Naive thymus-derived CD4-positive, alpha-beta T cell (primary cell): ENCODE data around the gene TMEM14A. TPM values are rescaled to one million over a fixed set of nuclear protein-coding genes. Genes with fewer than 3 reads are reported as not detected.

Source experiments
- ATAC-seq: fragments of 150-1000 bp; cut with Tn5 transposase; 2 replicates; pipeline ENCODE4 v1.10.0; 2021; ENCODE audit warnings: mild to moderate bottlenecking, moderate library complexity
- CTCF ChIA-PET: fragments of 350-600 bp; sonication (Branson Sonifier 250); formaldehyde crosslinking; loops from one replicate; lab custom pipeline; 2021; ENCODE audit warnings: antibody characterized with exemption; lab: Charles Lee
- POLR2A ChIA-PET: fragments of 350-600 bp; sonication (Branson Sonifier 250); formaldehyde crosslinking; loops from one replicate; lab custom pipeline; 2021; ENCODE audit warnings: antibody characterized with exemption, inconsistent platforms; lab: Charles Lee
- DNase-seq, 9 donors: peaks; one replicate each; pipeline versions ENCODE4 v3.0.0 to v3.0.0-alpha.2; 2020 to 2022; ENCODE audit warnings: mixed read lengths in 1 of 9
- H3K27ac ChIP-seq: one replicate; pipeline ENCODE4 v1.7.0; 2013; ENCODE audit warnings: mild to moderate bottlenecking, low read depth, low read length, moderate library complexity
- H3K27me3 ChIP-seq, 2 donors: one replicate each; pipeline ENCODE4 v1.7.0; 2013; ENCODE audit warnings: low read length in 2 of 2, mild to moderate bottlenecking in 2 of 2, moderate library complexity in 2 of 2; ENCODE audit not compliant: control insufficient read depth in 2 of 2, insufficient read depth in 2 of 2
- H3K36me3 ChIP-seq, 3 experiments: 1 replicate in 2 of 3; 2 replicates in 1 of 3; pipeline ENCODE4 v1.7.0; 2013; ENCODE audit warnings: low read length in 3 of 3, mild to moderate bottlenecking in 3 of 3, moderate library complexity in 1 of 3; ENCODE audit not compliant: insufficient read depth in 3 of 3, control insufficient read depth in 2 of 3
- H3K4me1 ChIP-seq, 2 donors: one replicate each; pipeline ENCODE4 v1.7.0; 2013; ENCODE audit warnings: low read length in 2 of 2, mild to moderate bottlenecking in 2 of 2, moderate library complexity in 1 of 2; ENCODE audit not compliant: control insufficient read depth in 2 of 2, insufficient read depth in 2 of 2
- H3K4me3 ChIP-seq: 2 replicates; pipeline ENCODE4 v1.7.0; 2013; ENCODE audit warnings: mild to moderate bottlenecking, low read length
- H3K9me3 ChIP-seq, 3 experiments: 1 replicate in 2 of 3; 2 replicates in 1 of 3; pipeline ENCODE4 v1.7.0; 2013; ENCODE audit warnings: low read length in 3 of 3; ENCODE audit not compliant: control insufficient read depth in 2 of 3
- H3K27ac Mint-ChIP-seq, 9 donors: one replicate each; pipeline ENCODE4 v1.8.0; 2020 to 2022; ENCODE audit warnings: mixed read lengths in 9 of 9, mild to moderate bottlenecking in 8 of 9, moderate library complexity in 5 of 9, inconsistent platforms in 2 of 9
- H3K27me3 Mint-ChIP-seq, 5 donors: one replicate each; pipeline ENCODE4 v1.8.0; 2021 to 2022; ENCODE audit warnings: mixed read lengths in 5 of 5, mild to moderate bottlenecking in 1 of 5
- H3K36me3 Mint-ChIP-seq, 5 donors: one replicate each; pipeline ENCODE4 v1.8.0; 2020 to 2022; ENCODE audit warnings: mixed read lengths in 5 of 5, mild to moderate bottlenecking in 3 of 5, inconsistent platforms in 1 of 5
- H3K4me1 Mint-ChIP-seq, 7 donors: one replicate each; pipeline ENCODE4 v1.8.0; 2020 to 2022; ENCODE audit warnings: mixed read lengths in 7 of 7, mild to moderate bottlenecking in 3 of 7, inconsistent platforms in 1 of 7
- H3K4me3 Mint-ChIP-seq, 10 donors: one replicate each; pipeline ENCODE4 v1.8.0; 2020 to 2022; ENCODE audit warnings: mild to moderate bottlenecking in 10 of 10, mixed read lengths in 10 of 10, moderate library complexity in 6 of 10, inconsistent platforms in 2 of 10
- H3K9me3 Mint-ChIP-seq, 11 donors: one replicate each; pipeline ENCODE4 v1.8.0; 2020 to 2022; ENCODE audit warnings: mixed read lengths in 11 of 11, mild to moderate bottlenecking in 4 of 11, inconsistent platforms in 1 of 11, moderate library complexity in 1 of 11
- intact Hi-C, 2 donors: fragments of 100-400 bp; cut with micrococcal nuclease; formaldehyde crosslinking; loops; one replicate each; pipeline ENCODE4 v1.15.1; 2023
- polyA plus RNA-seq, 2 donors: library from polyadenylated mRNA; unstranded; fragments of 300-500 nt; fragmentation: Illumina TruSeq; gene quantifications; one replicate each; pipeline ENCODE4 v1.2.3, GENCODE V29; 2021
- total RNA-seq, 6 experiments: library from RNA in 5 of 6; stranded (reverse) in 5 of 6; gene quantifications; 1 replicate in 5 of 6; 2 replicates in 1 of 6; pipeline ENCODE4 v1.2.3 and lab custom pipeline; 2021 to 2026

The TMEM14A gene
- total and polyA plus RNA-seq, 7 experiments from 2014 or later = 5.3 to 26.1 (median 8.1) TPM

GRCh38 chr6:52728394-52728793 is 57.5 kb downstream of the TMEM14A start:
- intact Hi-C loops = no loop called here
- H3K36me3 Mint-ChIP-seq = no peaks in the 10 kb centered on the region
- Histone ChIP-seq H3K4me1 (no peaks in the 10 kb centered on the region), H3K36me3 (no peaks in the 10 kb centered on the region), H3K9me3 (no peaks in the 10 kb centered on the region), H3K27ac (no peak overlapping the region), H3K27me3 (no peaks in the 10 kb centered on the region), H3K4me3 (no peak overlapping the region)
- H3K27me3 Mint-ChIP-seq = peaks cover 0 to 8% (median 0%) of the 10 kb centered on the region in 5 donors
- no peak overlapping the region for H3K27ac Mint-ChIP-seq
- no peak for DNase-seq
- peaks cover 0 to 7% (median 0%) of the 10 kb centered on the region in 7 donors for H3K4me1 Mint-ChIP-seq
- no peaks in the 10 kb centered on the region for H3K9me3 Mint-ChIP-seq
- CTCF ChIA-PET = no interaction called here
- POLR2A ChIA-PET = no interaction called here
- H3K4me3 Mint-ChIP-seq = no peak overlapping the region
- no peak for ATAC-seq

GRCh38 chr6:52729576-52729975 is 58.7 kb downstream of the TMEM14A start:
- ChIA-PET CTCF (no interaction called here), POLR2A (no interaction called here)
- Histone ChIP-seq H3K4me3 (no peak overlapping the region), H3K27ac (no peak overlapping the region), H3K36me3 (no peaks in the 10 kb centered on the region), H3K27me3 (no peaks in the 10 kb centered on the region), H3K4me1 (no peaks in the 10 kb centered on the region), H3K9me3 (no peaks in the 10 kb centered on the region)
- Mint-ChIP-seq H3K27ac (no peak overlapping the region), H3K27me3 (peaks cover 0 to 8% (median 0%) of the 10 kb centered on the region in 5 donors), H3K36me3 (no peaks in the 10 kb centered on the region), H3K4me3 (no peak overlapping the region), H3K4me1 (peaks cover 0 to 7% (median 0%) of the 10 kb centered on the region in 7 donors), H3K9me3 (peaks cover 0 to 4% (median 0%) of the 10 kb centered on the region in 11 donors)
- DNase-seq (no peak), ATAC-seq (no peak)
- intact Hi-C loops = no loop called here

GRCh38 chr6:52731719-52732118 is 60.8 kb downstream of the TMEM14A start:
- no peak for DNase-seq
- H3K36me3 Mint-ChIP-seq = no peaks in the 10 kb centered on the region
- ATAC-seq = no peak
- no peak overlapping the region for H3K27ac ChIP-seq
- H3K4me3 Mint-ChIP-seq = no peak overlapping the region
- H3K4me1 Mint-ChIP-seq = no peaks in the 10 kb centered on the region
- H3K27me3 Mint-ChIP-seq = peaks cover 0 to 5% (median 0%) of the 10 kb centered on the region in 5 donors
- ChIA-PET POLR2A (no interaction called here), CTCF (no interaction called here)
- peaks cover 0 to 4% (median 0%) of the 10 kb centered on the region in 11 donors for H3K9me3 Mint-ChIP-seq
- H3K36me3 ChIP-seq = no peaks in the 10 kb centered on the region
- no peak overlapping the region for H3K4me3 ChIP-seq
- no peak overlapping the region for H3K27ac Mint-ChIP-seq
- intact Hi-C loops = no loop called here
- no peaks in the 10 kb centered on the region for H3K9me3 ChIP-seq
- no peaks in the 10 kb centered on the region for H3K4me1 ChIP-seq
- H3K27me3 ChIP-seq = no peaks in the 10 kb centered on the region

GRCh38 chr6:52733172-52733571 is 62.3 kb downstream of the TMEM14A start:
- Histone ChIP-seq H3K27me3 (no peaks in the 10 kb centered on the region), H3K27ac (no peak overlapping the region), H3K36me3 (no peaks in the 10 kb centered on the region), H3K9me3 (no peaks in the 10 kb centered on the region), H3K4me3 (no peak overlapping the region), H3K4me1 (no peaks in the 10 kb centered on the region)
- ChIA-PET POLR2A (no interaction called here), CTCF (no interaction called here)
- H3K27ac Mint-ChIP-seq = no peak overlapping the region
- no peak overlapping the region for H3K4me3 Mint-ChIP-seq
- intact Hi-C loops = no loop called here
- no peak for ATAC-seq
- peaks cover 0 to 4% (median 0%) of the 10 kb centered on the region in 11 donors for H3K9me3 Mint-ChIP-seq
- DNase-seq = no peak
- H3K27me3 Mint-ChIP-seq = peaks cover 0 to 5% (median 0%) of the 10 kb centered on the region in 5 donors
- no peaks in the 10 kb centered on the region for H3K4me1 Mint-ChIP-seq
- no peaks in the 10 kb centered on the region for H3K36me3 Mint-ChIP-seq

GRCh38 chr6:52734072-52734471 is 63.2 kb downstream of the TMEM14A start:
- peaks cover 0 to 5% (median 0%) of the 10 kb centered on the region in 5 donors for H3K27me3 Mint-ChIP-seq
- no peaks in the 10 kb centered on the region for H3K27me3 ChIP-seq
- H3K36me3 Mint-ChIP-seq = no peaks in the 10 kb centered on the region
- intact Hi-C loops = no loop called here
- H3K4me3 Mint-ChIP-seq = no peak overlapping the region
- ATAC-seq = no peak
- POLR2A ChIA-PET = no interaction called here
- H3K9me3 ChIP-seq = no peaks in the 10 kb centered on the region
- no peaks in the 10 kb centered on the region for H3K36me3 ChIP-seq
- H3K9me3 Mint-ChIP-seq = peaks cover 0 to 4% (median 0%) of the 10 kb centered on the region in 11 donors
- H3K4me1 ChIP-seq = no peaks in the 10 kb centered on the region
- CTCF ChIA-PET = no interaction called here
- H3K27ac Mint-ChIP-seq = no peak overlapping the region
- no peak for DNase-seq
- no peak overlapping the region for H3K27ac ChIP-seq
- no peaks in the 10 kb centered on the region for H3K4me1 Mint-ChIP-seq
- no peak overlapping the region for H3K4me3 ChIP-seq

GRCh38 chr6:52735071-52735470 is 64.2 kb downstream of the TMEM14A start:
- DNase-seq (no peak), ATAC-seq (no peak)
- Histone ChIP-seq H3K36me3 (no peaks in the 10 kb centered on the region), H3K27me3 (no peaks in the 10 kb centered on the region), H3K4me3 (no peak overlapping the region), H3K4me1 (no peaks in the 10 kb centered on the region), H3K27ac (no peak overlapping the region), H3K9me3 (no peaks in the 10 kb centered on the region)
- Mint-ChIP-seq H3K9me3 (peaks cover 0 to 6% (median 2%) of the 10 kb centered on the region in 11 donors), H3K27me3 (peaks cover 0 to 5% (median 0%) of the 10 kb centered on the region in 5 donors), H3K4me3 (no peak overlapping the region), H3K27ac (no peak overlapping the region), H3K4me1 (no peaks in the 10 kb centered on the region), H3K36me3 (peaks cover 0 to 4% (median 0%) of the 10 kb centered on the region in 5 donors)
- intact Hi-C loops = no loop called here
- ChIA-PET POLR2A (no interaction called here), CTCF (no interaction called here)

GRCh38 chr6:52736145-52736544 is 65.2 kb downstream of the TMEM14A start:
- Mint-ChIP-seq H3K36me3 (peaks cover 0 to 4% (median 4%) of the 10 kb centered on the region in 5 donors), H3K27me3 (peaks cover 0 to 5% (median 0%) of the 10 kb centered on the region in 5 donors), H3K4me3 (no peak overlapping the region), H3K4me1 (no peaks in the 10 kb centered on the region), H3K27ac (no peak overlapping the region), H3K9me3 (peaks cover 0 to 15% (median 6%) of the 10 kb centered on the region in 11 donors)
- H3K4me3 ChIP-seq = no peak overlapping the region
- no peaks in the 10 kb centered on the region for H3K9me3 ChIP-seq
- POLR2A ChIA-PET = no interaction called here
- no peaks in the 10 kb centered on the region for H3K27me3 ChIP-seq
- ATAC-seq = no peak
- H3K27ac ChIP-seq = no peak overlapping the region
- H3K36me3 ChIP-seq = no peaks in the 10 kb centered on the region
- intact Hi-C loops = no loop called here
- CTCF ChIA-PET = no interaction called here
- H3K4me1 ChIP-seq = no peaks in the 10 kb centered on the region
- DNase-seq = no peak
